H1 (cell line): ENCODE data around the gene POLR3G. TPM values are rescaled to one million over a fixed set of nuclear protein-coding genes. Genes with fewer than 3 reads are reported as not detected.

Experiments
- CTCF ChIA-PET: fragments of 300-600 bp; sonication (Branson Sonifier 250); formaldehyde crosslinking; loops from one replicate; lab custom pipeline; 2021; ENCODE audit not compliant: partially characterized antibody; lab: Charles Lee
- POLR2A ChIA-PET: fragments of 300-600 bp; sonication (Branson Sonifier 250); formaldehyde crosslinking; loops from one replicate; lab custom pipeline; 2021; ENCODE audit warnings: inconsistent platforms; ENCODE audit not compliant: partially characterized antibody; lab: Charles Lee
- DNase-seq, 2 experiments: peaks; one replicate each; pipeline versions ENCODE4 v3.0.0 to v3.0.0-alpha.2; 2010 to 2022; ENCODE audit warnings: low spot score in 2 of 2, low read depth in 1 of 2, mixed read lengths in 1 of 2
- FAIRE-seq: peaks from 2 replicates; lab custom pipeline; 2011; peaks lifted over from hg19 to GRCh38; lab: Jason Lieb, UNC
- H2AFZ ChIP-seq: 2 replicates; pipeline ENCODE4 v1.8.1; 2012; ENCODE audit warnings: low read length, inconsistent platforms
- H2AK5ac ChIP-seq: 2 replicates; pipeline ENCODE4 v1.6.1; 2013; ENCODE audit warnings: low read depth, low read length
- H2BK120ac ChIP-seq: replicated peaks from 2 replicates; pipeline ENCODE3; 2013; ENCODE audit warnings: low read depth, low read length, inconsistent platforms
- H2BK12ac ChIP-seq: 2 replicates; pipeline ENCODE4 v1.6.1; 2013; ENCODE audit warnings: low read depth, low read length
- H2BK15ac ChIP-seq: 2 replicates; pipeline ENCODE4 v1.6.1; 2013; ENCODE audit warnings: low read length
- H2BK20ac ChIP-seq: 2 replicates; pipeline ENCODE4 v1.6.1; 2013; ENCODE audit warnings: low read length
- H2BK5ac ChIP-seq: 2 replicates; pipeline ENCODE4 v1.6.1; 2013; ENCODE audit warnings: low read depth, low read length
- H3K14ac ChIP-seq: 2 replicates; pipeline ENCODE4 v1.6.1; 2013; ENCODE audit warnings: inconsistent platforms; ENCODE audit not compliant: insufficient read length
- H3K18ac ChIP-seq: 2 replicates; pipeline ENCODE4 v1.6.1; 2013; ENCODE audit warnings: low read length; ENCODE audit errors: extremely low read depth
- H3K23ac ChIP-seq: 2 replicates; pipeline ENCODE4 v1.6.1; 2013; ENCODE audit warnings: inconsistent platforms; ENCODE audit not compliant: insufficient read length
- H3K23me2 ChIP-seq: 2 replicates; pipeline ENCODE4 v1.6.1; 2013; ENCODE audit warnings: low read depth, low read length
- H3K27ac ChIP-seq: 2 replicates; pipeline ENCODE4 v1.6.1; 2011; ENCODE audit warnings: low read depth, low read length, inconsistent platforms
- H3K27me3 ChIP-seq, 4 experiments: replicated peaks in 1 of 4; 1 replicate in 1 of 4; 2 replicates in 3 of 4; pipeline versions ENCODE4 v1.6.1 to v1.8.1; 2011 to 2013; ENCODE audit warnings: low read length in 3 of 4, mild to moderate bottlenecking in 3 of 4, inconsistent platforms in 2 of 4, mixed read lengths in 2 of 4, moderate library complexity in 1 of 4; ENCODE audit not compliant: control insufficient read depth in 3 of 4, insufficient read depth in 3 of 4; ENCODE audit errors: extremely low read depth in 1 of 4
- H3K36me3 ChIP-seq, 4 experiments: 2 replicates each; pipeline versions ENCODE4 v1.6.1 to v1.8.1; 2011 to 2013; ENCODE audit warnings: mild to moderate bottlenecking in 4 of 4, low read length in 3 of 4, moderate library complexity in 2 of 4, control low read depth in 1 of 4, inconsistent platforms in 1 of 4; ENCODE audit not compliant: insufficient read depth in 4 of 4, control insufficient read depth in 2 of 4
- H3K4ac ChIP-seq: replicated peaks from 2 replicates; pipeline ENCODE3; 2013; ENCODE audit warnings: low read length, low read depth, mixed read lengths, inconsistent platforms; ENCODE audit not compliant: insufficient read length
- H3K4me1 ChIP-seq, 4 experiments: replicated peaks in 1 of 4; 1 replicate in 1 of 4; 2 replicates in 3 of 4; pipeline versions ENCODE4 v1.6.1 to v1.8.1; 2011 to 2013; ENCODE audit warnings: low read length in 3 of 4, inconsistent platforms in 2 of 4, mixed read lengths in 1 of 4; ENCODE audit not compliant: insufficient read depth in 4 of 4, control insufficient read depth in 3 of 4
- H3K4me2 ChIP-seq, 2 experiments: 2 replicates each; pipeline versions ENCODE4 v1.6.1 to v1.8.1; 2011 to 2013; ENCODE audit warnings: low read depth in 2 of 2, low read length in 2 of 2, control low read depth in 1 of 2, inconsistent platforms in 1 of 2, mild to moderate bottlenecking in 1 of 2; ENCODE audit not compliant: insufficient read depth in 1 of 2
- H3K4me3 ChIP-seq, 4 experiments: fragments of 200-600, 300-600 bp in 1 of 4; sonication (generic), shearing (Covaris generic), sonication (Bioruptor Twin) in 1 of 4; 2 replicates each; pipeline versions ENCODE4 v1.5.1 to v1.8.1; 2011 to 2016; ENCODE audit warnings: low read length in 4 of 4, low read depth in 3 of 4, control low read depth in 2 of 4, inconsistent platforms in 2 of 4, mild to moderate bottlenecking in 2 of 4, mixed read lengths in 1 of 4, moderate library complexity in 1 of 4; ENCODE audit not compliant: insufficient read depth in 2 of 4; ENCODE audit errors: extremely low read depth in 1 of 4
- H3K56ac ChIP-seq: replicated peaks from 2 replicates; pipeline ENCODE3; 2013; ENCODE audit warnings: low read depth, mild to moderate bottlenecking, mixed read lengths, low read length, inconsistent platforms; ENCODE audit not compliant: insufficient read length
- H3K79me1 ChIP-seq: 2 replicates; pipeline ENCODE4 v1.6.1; 2013; ENCODE audit warnings: low read depth, low read length, control low read depth
- H3K79me2 ChIP-seq, 2 experiments: 2 replicates each; pipeline versions ENCODE4 v1.6.1 to v1.8.1; 2012 to 2013; ENCODE audit warnings: low read length in 2 of 2, mild to moderate bottlenecking in 2 of 2, inconsistent platforms in 1 of 2; ENCODE audit not compliant: insufficient read depth in 2 of 2, control insufficient read depth in 1 of 2
- H3K9ac ChIP-seq, 4 experiments: replicated peaks in 1 of 4; 1 replicate in 1 of 4; 2 replicates in 3 of 4; pipeline versions ENCODE4 v1.6.1 to v1.8.1; 2011 to 2013; ENCODE audit warnings: low read depth in 3 of 4, low read length in 3 of 4, control low read depth in 2 of 4, mild to moderate bottlenecking in 2 of 4, moderate library complexity in 2 of 4, inconsistent platforms in 1 of 4; ENCODE audit errors: extremely low read depth in 1 of 4
- H3K9me3 ChIP-seq, 2 experiments: 2 replicates each; pipeline versions ENCODE4 v1.6.1 to v1.8.1; 2012 to 2013; ENCODE audit warnings: mild to moderate bottlenecking in 2 of 2, moderate library complexity in 2 of 2, control low read depth in 1 of 2, inconsistent platforms in 1 of 2, low read depth in 1 of 2, low read length in 1 of 2, mixed read lengths in 1 of 2; ENCODE audit not compliant: insufficient read depth in 2 of 2
- H4K20me1 ChIP-seq, 2 experiments: replicated peaks in 1 of 2; 2 replicates each; pipeline versions ENCODE3 to v1.8.1; 2011 to 2013; ENCODE audit warnings: inconsistent platforms in 2 of 2, low read length in 2 of 2, mild to moderate bottlenecking in 1 of 2; ENCODE audit not compliant: insufficient read depth in 2 of 2, control insufficient read depth in 1 of 2
- H4K5ac ChIP-seq: 2 replicates; pipeline ENCODE4 v1.6.1; 2013; ENCODE audit warnings: low read length, low read depth, mixed read lengths, inconsistent platforms; ENCODE audit not compliant: insufficient read length
- H4K8ac ChIP-seq: 2 replicates; pipeline ENCODE4 v1.8.0; 2013; ENCODE audit warnings: mild to moderate bottlenecking, moderate library complexity, low read length, inconsistent platforms; ENCODE audit not compliant: insufficient read depth; ENCODE audit errors: extremely low read depth
- H4K91ac ChIP-seq: replicated peaks from 2 replicates; pipeline ENCODE3; 2013; ENCODE audit warnings: low read length, mixed read lengths, inconsistent platforms; ENCODE audit not compliant: insufficient read length
- CEBPB ChIP-seq: IDR thresholded peaks from 2 replicates; pipeline ENCODE4 v1.6.1; 2012; ENCODE audit warnings: low read depth, low read length
- RBBP5 ChIP-seq: IDR thresholded peaks from 2 replicates; pipeline ENCODE4 v1.7.1; 2012; ENCODE audit warnings: low read depth, mild to moderate bottlenecking, inconsistent platforms, low read length, moderate library complexity, borderline replicate concordance
- TBP ChIP-seq: IDR thresholded peaks from 2 replicates; pipeline ENCODE4 v1.6.1; 2011; ENCODE audit warnings: low read depth, low read length, improper control_type of control experiment
- WGBS, 2 experiments: shearing (Covaris generic) in 1 of 2; methylation state at CpG; one replicate each; pipeline versions ENCODE4 v1.1.6 to v1.1.7; 2013 to 2015; ENCODE audit warnings: low lambda C conversion rate in 2 of 2, mixed read lengths in 2 of 2, inconsistent platforms in 1 of 2, low coverage in 1 of 2, missing lambda C conversion rate in 1 of 2; ENCODE audit not compliant: insufficient replicate concordance in 2 of 2, insufficient coverage in 1 of 2, insufficient read length in 1 of 2; ENCODE audit errors: extremely low coverage in 1 of 2, missing lambda C conversion rate in 1 of 2; 5-methylcytosine and 5-hydroxymethylcytosine counted together
- polyA plus RNA-seq, 7 experiments: library from polyadenylated mRNA; depleted of rRNA in 3 of 7; stranded (reverse) in 5 of 7; unstranded in 2 of 7; fragments of >200 nt in 5 of 7; fragments of 200-250 nt in 2 of 7; gene quantifications; 1 replicate in 5 of 7; 2 replicates in 1 of 7; 4 replicates in 1 of 7; pipeline versions ENCODE4 v1.2.1 to v1.2.3, GENCODE V29; 2011 to 2013; ENCODE audit warnings: missing spikeins in 2 of 7, mixed read lengths in 2 of 7
- total RNA-seq: library from RNA; stranded (reverse); fragmentation: NEBNext Ultra II Directional; extraction: Animal tissue kit (Norgen Biotek cat#: 25700); gene quantifications from 2 replicates; pipeline ENCODE4 v1.2.1, GENCODE V29; 2021

The POLR3G gene
- total and polyA plus RNA-seq, 2 of the 8 experiments (the other 6 are each of a cell fraction or from before 2014, with no cell fraction given): 119 to 179 TPM

DNA sequence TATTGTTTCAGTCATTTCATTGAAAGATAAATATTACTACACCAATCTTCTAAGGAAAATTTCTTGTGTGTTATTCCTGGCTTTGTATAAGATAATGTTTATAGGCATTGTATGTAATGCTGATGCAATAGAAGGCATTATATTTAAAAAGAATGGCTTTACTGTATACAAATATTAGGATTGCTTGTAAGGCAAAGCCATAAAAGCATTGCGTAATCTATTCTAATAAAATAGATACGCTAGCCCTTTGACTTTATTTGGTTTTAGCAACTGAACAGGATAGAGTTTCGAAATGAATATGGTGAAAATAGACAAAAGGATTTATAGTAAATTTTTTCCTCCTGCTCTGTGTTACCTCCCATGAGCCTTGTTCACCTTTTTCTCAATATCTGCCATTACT, 60.3 kb downstream of the POLR3G start:
- Histone ChIP-seq H2BK20ac (no peak overlapping the region), H4K91ac (no peak overlapping the region), H2BK12ac (no peak overlapping the region), H3K14ac (no peak overlapping the region), H3K9ac (no peak overlapping the region), H3K23me2 (peaks cover under 1% of the 10 kb centered on the region; the same call in 1 of the 2 replicates), H2AK5ac (no peak overlapping the region), H3K4me3 (no peak overlapping the region), H2BK15ac (no peak overlapping the region), H4K5ac (no peak overlapping the region), H3K23ac (no peak overlapping the region), H2BK120ac (no peak overlapping the region), H3K9me3 (no peaks in the 10 kb centered on the region), H3K27ac (no peak overlapping the region), H3K36me3 (no peaks in the 10 kb centered on the region), H3K79me2 (no peaks in the 10 kb centered on the region), H3K4me1 (peaks cover 0 to 5% (median 2%) of the 10 kb centered on the region in 4 experiments; a peak in 2 of 7 replicates), H4K20me1 (no peaks in the 10 kb centered on the region), H3K18ac (no peak overlapping the region), H2BK5ac (no peak overlapping the region), H3K27me3 (no peaks in the 10 kb centered on the region), H4K8ac (no peak overlapping the region), H3K4me2 (no peak overlapping the region), H3K4ac (no peak overlapping the region), H3K56ac (no peak overlapping the region), H2AFZ (no peak overlapping the region), H3K79me1 (no peaks in the 10 kb centered on the region)
- DNase-seq (no peak), FAIRE-seq (no peak)
- WGBS, 2 experiments: 96% methylated on average over 3 of the region's 3 CpGs; no CpG with 5 or more reads in 1 of the 2 experiments
- POLR2A ChIA-PET: no interaction called here
- CTCF ChIA-PET: interaction anchor here (0.6 kb wide), 1 partner anchor 10 kb away, joined by 3 read pairs; no protein-coding TSS in a partner anchor
- TF ChIP-seq CEBPB: peak; percentile 67; the same call in 1 of the 2 replicates
- TF ChIP-seq RBBP5: no peak
- TF ChIP-seq TBP: no peak
